ENCODE measurements around the gene MT1M. TPM values are rescaled to one million over a fixed set of nuclear protein-coding genes. Genes with fewer than 3 reads are reported as not detected.

Gene MT1M
- total RNA-seq, 1 experiment from 2014 or later: 0.39 TPM

DNA sequence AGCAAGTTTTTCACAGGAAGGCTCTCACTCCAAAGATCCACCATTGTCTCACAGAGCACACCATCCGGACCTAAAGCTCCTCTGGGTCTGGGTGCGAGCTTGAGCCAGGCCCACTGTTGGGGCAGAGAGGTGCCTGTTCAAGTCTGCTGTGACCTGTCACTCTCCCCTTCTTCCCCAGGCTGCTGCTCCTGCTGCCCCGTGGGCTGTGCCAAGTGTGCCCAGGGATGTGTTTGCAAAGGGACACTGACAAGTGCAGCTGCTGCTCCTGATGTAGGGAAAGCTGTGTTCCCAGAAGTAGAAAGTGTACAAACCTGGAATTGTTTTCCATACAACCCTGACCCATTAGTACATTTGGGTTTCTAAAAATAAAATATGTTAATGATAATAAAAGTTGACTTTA lies 45.0 kb downstream of the MT1M start (continued):
- TF ChIP-seq, protein P1, sequence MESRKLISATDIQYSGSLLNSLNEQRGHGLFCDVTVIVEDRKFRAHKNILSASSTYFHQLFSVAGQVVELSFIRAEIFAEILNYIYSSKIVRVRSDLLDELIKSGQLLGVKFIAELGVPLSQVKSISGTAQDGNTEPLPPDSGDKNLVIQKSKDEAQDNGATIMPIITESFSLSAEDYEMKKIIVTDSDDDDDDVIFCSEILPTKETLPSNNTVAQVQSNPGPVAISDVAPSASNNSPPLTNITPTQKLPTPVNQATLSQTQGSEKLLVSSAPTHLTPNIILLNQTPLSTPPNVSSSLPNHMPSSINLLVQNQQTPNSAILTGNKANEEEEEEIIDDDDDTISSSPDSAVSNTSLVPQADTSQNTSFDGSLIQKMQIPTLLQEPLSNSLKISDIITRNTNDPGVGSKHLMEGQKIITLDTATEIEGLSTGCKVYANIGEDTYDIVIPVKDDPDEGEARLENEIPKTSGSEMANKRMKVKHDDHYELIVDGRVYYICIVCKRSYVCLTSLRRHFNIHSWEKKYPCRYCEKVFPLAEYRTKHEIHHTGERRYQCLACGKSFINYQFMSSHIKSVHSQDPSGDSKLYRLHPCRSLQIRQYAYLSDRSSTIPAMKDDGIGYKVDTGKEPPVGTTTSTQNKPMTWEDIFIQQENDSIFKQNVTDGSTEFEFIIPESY (IDR thresholded peaks at IDR 0.05; ENCODE audit: extremely low read depth, insufficient replicate concordance, low read length): no peak

DNA sequence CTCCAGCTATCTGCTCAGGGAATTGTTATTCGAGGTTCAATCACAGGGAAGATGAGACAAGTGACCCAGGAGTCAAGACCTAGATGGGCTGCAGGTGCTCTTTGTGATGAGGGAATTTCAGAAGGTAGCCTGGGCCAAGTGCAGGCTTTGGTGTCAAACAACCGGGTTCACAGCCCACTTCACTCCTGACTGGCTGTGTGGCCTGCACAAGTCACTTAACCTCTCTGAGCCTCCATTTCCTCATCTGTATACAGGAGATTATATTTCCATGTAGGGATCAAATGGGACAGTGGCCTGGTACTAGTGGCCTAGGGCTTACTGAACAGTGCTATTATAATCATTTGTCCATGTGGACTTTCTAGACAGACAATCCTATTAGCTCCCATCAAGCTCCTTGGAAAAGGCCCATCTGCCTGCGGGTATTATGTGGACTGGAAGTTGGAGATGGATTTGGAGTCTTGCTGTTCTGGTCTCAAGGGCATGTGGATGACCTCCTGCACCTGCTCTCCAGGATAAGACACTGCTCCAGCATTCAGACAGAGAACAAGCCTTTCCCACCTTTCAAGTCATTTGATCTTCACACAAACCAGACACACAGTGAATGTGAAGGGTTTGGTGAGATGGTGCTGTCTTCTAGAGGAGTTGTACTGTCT lies 46.7 kb downstream of the MT1M start:
- no peaks in the 10 kb centered on the region for H3K9me3 ChIP-seq (ENCODE audit: control insufficient read depth in 1 of 2, insufficient read depth in 1 of 2, low read depth in 1 of 2, low read length in 2 of 2)
- peak overlapping the region; percentile 57 for H2AFZ ChIP-seq (ENCODE audit: low read depth, low read length, poor library complexity, severe bottlenecking)
- ChIA-PET RAD21 (ENCODE audit: low non-redundant PET in 1 of 2, low total read pairs in 2 of 2, uncharacterized antibody in 2 of 2, unreplicated experiment in 2 of 2) (interaction anchor here in 1 of 2 experiments (0.8 kb wide), 1 partner anchor 52 kb away, joined by 3 read pairs; no protein-coding TSS in a partner anchor), POLR2A (interaction anchor here (0.8 to 1.8 kb wide), 5 partner anchors 24 to 72 kb away, joined by 3 to 6 read pairs (median 4); partner anchors contain the start of genes MT1E and MT2A), CTCF (interaction anchor here (1.4 kb wide), 1 partner anchor 75 kb away, joined by 3 read pairs; no protein-coding TSS in a partner anchor)
- peaks cover 13 to 32% of the 10 kb centered on the region in 2 experiments; a peak in 3 of 4 replicates for H3K4me1 ChIP-seq (ENCODE audit: control insufficient read depth in 1 of 2, insufficient read depth in 2 of 2, low read length in 2 of 2)
- intact Hi-C loops (cut with micrococcal nuclease): no loop called here
- DNase-seq (ENCODE audit: low read depth, low spot score): no peak
- no peak for ATAC-seq
- H3K27me3 ChIP-seq (ENCODE audit: insufficient read depth, low read length): no peaks in the 10 kb centered on the region
- H3K4me2 ChIP-seq (ENCODE audit: low read length): peak overlapping the region; percentile 51
- H3K79me2 ChIP-seq (ENCODE audit: insufficient read depth, low read length): no peaks in the 10 kb centered on the region
- H4K20me1 ChIP-seq (ENCODE audit: insufficient read depth): no peaks in the 10 kb centered on the region
- no peaks in the 10 kb centered on the region for H3K9me2 ChIP-seq (ENCODE audit: insufficient read depth)
- H3K36me3 ChIP-seq (ENCODE audit: control insufficient read depth in 1 of 2, insufficient read depth in 2 of 2, low read length in 2 of 2): no peaks in the 10 kb centered on the region
- TF ChIP-seq JUND (IDR thresholded peaks at IDR 0.05): no peak
- BruUV-seq (replicated peaks): no TSS peak
- no peak overlapping the region for H3K9ac ChIP-seq (ENCODE audit: low read length)
- H3K27ac ChIP-seq (ENCODE audit: low read depth, low read length): no peak overlapping the region
- H3K4me3 ChIP-seq (replicated peaks in 1 of 2; ENCODE audit: low read depth in 1 of 2, low read length in 2 of 2): no peak overlapping the region
